HG02884 (cell line): ENCODE data around the gene MIA3.

Experiments
- ATAC-seq: cut with Tn5 transposase; IDR thresholded peaks from one replicate; pipeline ENCODE4 v1.9.1; 2021; ENCODE audit warnings: mild to moderate bottlenecking, moderate library complexity; ENCODE audit not compliant: unreplicated experiment

The MIA3 gene

GRCh38 chr1:222620566-222620965 lies 2.7 kb downstream of the MIA3 start:
- ATAC-seq = no peak

- ATAC-seq = no peak
Observed at GRCh38 chr1:222622765-222623164, 4.9 kb downstream of the MIA3 start.

- ATAC-seq = no peak
Observed at GRCh38 chr1:222623458-222623857, 5.6 kb downstream of the MIA3 start.

- no peak for ATAC-seq
Observed at GRCh38 chr1:222624214-222624613, 6.3 kb downstream of the MIA3 start.

GRCh38 chr1:222627232-222627631 lies 9.3 kb downstream of the MIA3 start:
- no peak for ATAC-seq

- no peak for ATAC-seq
Observed at GRCh38 chr1:222629921-222630535, 12.1 kb downstream of the MIA3 start.

- no peak for ATAC-seq
Observed at GRCh38 chr1:222631611-222632208, 13.8 kb downstream of the MIA3 start.

- no peak for ATAC-seq
Observed at GRCh38 chr1:222632749-222633148, 14.9 kb downstream of the MIA3 start.

- peak; percentile 84 for ATAC-seq
Observed at GRCh38 chr1:222634180-222635013, 16.5 kb downstream of the MIA3 start.

- no peak for ATAC-seq
Observed at GRCh38 chr1:222641269-222641948, 23.5 kb downstream of the MIA3 start.

GRCh38 chr1:222642468-222642867 lies 24.6 kb downstream of the MIA3 start:
- no peak for ATAC-seq

- ATAC-seq = no peak
Observed at GRCh38 chr1:222643606-222643937, 25.7 kb downstream of the MIA3 start.

GRCh38 chr1:222643938-222644635 lies 26.2 kb downstream of the MIA3 start:
- ATAC-seq = peak; percentile 97

- no peak for ATAC-seq
Observed at GRCh38 chr1:222644636-222644980, 26.7 kb downstream of the MIA3 start.

- ATAC-seq = no peak
Observed at GRCh38 chr1:222652676-222653075, 34.8 kb downstream of the MIA3 start.

- ATAC-seq = peak; percentile 73
Observed at GRCh38 chr1:222653178-222653827, 35.4 kb downstream of the MIA3 start.

GRCh38 chr1:222654849-222655248 lies 37.0 kb downstream of the MIA3 start:
- ATAC-seq = peak; percentile 92

- no peak for ATAC-seq
Observed at GRCh38 chr1:222656391-222657155, 38.7 kb downstream of the MIA3 start.

- ATAC-seq = no peak
Observed at GRCh38 chr1:222657899-222658298, 40.0 kb downstream of the MIA3 start.

GRCh38 chr1:222663431-222663934 lies 45.6 kb downstream of the MIA3 start:
- ATAC-seq = no peak
